Glomerular visceral epithelial cell (primary cell): ENCODE data around the gene CD164L2.

Experiments
- DNase-seq: peaks from one replicate; pipeline ENCODE4 v3.0.0-alpha.2; 2016; ENCODE audit errors: extremely low spot score

The CD164L2 gene

DNA sequence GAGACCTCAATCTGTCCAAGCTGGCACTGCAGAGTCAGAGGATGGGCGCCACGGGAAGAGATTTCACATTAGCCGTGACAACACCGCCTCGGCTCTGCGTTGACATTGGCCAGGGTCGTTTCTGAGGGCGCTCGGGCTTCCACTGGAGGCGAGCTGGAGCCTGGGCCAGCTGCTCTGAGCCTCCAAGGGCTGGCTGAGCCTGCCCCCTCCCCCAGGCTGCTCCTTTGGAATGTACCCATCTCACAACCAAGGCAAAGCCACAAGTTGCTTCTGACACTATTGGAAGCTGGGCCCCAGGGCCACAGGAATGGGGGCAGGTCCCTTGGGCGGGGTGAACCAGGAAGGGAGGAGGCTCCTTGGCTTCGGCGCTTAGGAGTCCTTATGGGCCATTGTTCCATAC, 21.9 kb upstream of the CD164L2 start:
- DNase-seq: peak; percentile 68

DNA sequence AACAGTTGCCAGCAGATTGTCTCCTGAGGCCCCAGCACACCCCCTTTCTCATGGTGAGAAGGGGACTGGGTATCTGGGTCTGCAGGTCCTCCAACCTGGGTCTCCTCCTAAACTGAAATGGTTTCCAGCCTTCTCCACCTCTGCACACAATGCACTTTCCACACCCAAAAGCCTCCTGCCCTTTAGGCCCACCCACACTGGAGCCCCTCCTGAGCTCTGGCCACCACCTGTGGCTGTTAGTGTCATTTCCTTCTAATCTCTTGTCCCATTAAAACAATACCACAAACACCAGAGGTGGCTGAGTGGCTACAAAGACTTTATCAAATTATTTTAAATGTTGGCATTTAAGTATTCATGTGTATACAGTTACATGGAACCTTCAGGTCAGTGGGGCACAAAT, 20.8 kb upstream of the CD164L2 start:
- no peak for DNase-seq

DNA sequence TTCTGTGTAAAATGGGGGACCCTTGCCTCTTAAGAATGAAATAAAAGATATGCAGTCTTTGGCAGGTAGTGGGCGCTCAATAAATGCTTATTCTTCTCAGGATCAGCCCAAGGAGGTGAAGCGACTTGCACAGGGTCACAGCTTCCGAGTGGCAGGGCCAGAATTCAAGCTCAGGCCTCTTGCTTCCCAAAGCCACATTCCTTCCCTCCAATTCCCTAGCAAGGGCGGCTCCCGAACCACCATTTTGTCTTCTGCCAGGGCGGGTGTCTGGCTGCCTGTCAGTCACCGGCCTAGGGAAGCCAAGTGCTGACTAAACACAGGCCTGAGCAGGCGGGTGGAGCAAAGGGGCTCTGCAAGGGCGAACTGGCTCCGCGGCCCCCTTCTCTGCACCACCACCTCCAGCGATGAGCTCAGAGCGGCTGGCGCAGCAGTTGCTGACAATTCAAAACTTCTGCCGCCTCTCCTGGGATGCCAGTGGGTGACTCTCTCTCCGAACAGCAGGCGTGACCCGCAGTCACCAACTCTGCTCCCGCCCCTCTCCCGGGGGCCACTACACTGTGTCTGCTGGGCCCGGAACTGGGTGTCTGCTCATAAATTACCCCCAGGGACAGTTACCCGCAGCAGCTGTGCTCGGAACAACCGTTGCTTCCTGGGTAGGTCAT, 20.1 kb upstream of the CD164L2 start:
- DNase-seq: no peak

DNA sequence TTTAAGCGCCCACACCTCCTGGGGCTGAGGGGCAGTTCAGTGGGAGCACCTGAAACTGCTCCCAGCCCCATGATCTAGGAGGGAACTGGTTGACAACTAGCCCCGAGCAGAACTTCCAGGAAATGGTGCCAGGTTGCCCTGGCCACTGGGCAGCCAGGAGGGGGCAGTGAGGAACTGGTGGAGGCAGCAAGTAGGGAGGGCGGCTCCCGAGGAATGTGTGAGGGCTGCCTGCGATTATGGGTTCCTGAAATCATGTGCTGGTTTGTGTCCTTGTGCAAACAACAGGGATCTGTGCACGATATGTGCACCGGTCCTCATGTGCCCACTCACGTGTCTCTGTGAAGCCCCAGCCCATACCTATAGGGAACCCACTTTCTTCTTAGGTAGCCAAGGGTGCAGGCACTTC, 19.2 kb upstream of the CD164L2 start:
- DNase-seq: peak; percentile 40

DNA sequence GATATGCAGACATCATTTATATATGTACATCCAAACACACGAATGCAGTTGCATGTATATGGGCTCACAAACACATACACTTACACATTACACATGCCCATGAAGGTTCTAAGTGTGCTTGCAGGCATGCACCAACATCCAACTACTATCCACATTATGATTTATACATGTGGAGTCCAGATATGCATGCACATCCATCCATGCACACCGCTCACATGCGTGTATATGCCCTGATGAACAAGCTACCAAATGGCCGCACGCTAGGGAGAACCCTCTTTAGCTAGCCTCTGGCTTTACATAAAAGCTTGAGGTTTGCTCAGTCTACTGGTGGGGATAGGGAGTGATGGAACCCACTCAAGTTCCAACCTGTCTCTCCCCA, 17.8 kb upstream of the CD164L2 start:
- no peak for DNase-seq

DNA sequence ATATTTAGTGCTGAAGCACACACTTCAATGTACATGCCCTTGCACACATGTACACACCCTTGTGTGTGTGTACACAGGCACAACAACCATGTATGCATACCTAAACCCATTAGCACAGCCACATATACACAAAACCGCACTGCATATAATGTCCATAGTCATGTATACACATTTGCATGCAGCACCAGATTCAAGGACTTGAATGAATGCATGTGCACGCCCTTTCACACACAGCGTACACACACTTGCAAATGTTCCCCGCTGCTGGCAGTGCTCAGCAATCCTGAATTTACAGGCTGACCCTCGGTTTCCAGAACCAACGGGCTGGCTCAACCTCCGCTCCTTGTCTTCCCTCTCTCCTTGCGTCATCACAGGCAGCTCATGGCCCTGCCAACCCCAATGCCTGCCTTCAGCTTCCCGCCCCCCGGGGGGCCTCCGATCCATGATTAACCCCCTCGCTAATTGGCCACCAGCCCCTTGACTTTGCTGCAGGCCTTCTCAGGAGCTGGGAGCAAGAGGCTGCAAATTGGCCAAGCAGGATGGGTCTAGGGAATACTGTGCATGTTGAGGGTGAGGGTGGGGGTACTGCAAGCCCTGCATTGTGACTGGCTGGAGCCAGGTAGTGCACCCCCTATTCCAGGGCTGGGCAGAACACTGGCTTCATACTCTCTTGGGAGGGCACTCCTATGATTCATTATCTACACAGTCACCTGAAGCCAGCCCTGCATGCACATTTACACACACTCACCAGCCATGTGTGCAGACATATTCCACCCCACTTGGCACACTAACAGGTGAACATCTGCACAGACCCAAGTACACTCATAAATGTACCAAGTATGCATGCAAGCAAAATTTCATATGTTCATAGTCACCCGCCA, 17.2 kb upstream of the CD164L2 start:
- DNase-seq: no peak

DNA sequence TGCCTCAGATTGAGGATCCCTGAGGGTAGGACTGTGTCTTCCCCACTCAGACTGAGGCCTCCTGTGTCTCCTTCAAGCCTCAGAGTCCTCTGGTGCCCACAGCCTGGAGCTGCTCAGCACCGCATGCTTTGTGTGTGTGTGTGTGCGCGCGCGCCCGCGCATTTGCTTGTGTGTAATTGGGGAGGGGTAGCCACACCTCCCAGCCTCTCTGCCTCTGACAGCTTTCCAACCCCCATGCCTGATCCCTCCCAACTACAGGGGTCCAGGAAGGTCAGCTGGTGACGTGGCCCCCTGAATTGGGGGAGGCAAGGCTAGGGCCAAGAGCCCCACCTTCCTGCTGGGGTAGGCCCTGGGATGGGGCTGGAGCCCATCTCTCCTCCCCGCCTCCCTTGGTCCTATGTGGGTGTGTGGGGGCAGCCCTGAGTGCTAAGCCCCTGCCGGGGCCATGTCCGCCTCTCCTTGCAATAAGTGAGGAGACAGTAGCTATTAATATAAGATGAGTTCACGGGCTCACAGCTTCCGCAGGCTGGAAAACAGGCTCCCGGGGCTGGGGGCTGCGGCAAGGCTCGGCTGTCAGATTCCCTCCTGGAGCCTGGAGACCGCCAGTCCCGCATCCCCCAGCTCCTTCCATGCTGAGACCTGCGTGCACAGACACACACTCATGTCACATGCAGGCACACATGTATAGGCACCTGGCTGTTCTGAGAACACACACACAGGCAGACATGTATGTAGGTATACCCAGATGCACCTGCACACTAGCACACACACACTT, 16.3 kb upstream of the CD164L2 start:
- DNase-seq: no peak

DNA sequence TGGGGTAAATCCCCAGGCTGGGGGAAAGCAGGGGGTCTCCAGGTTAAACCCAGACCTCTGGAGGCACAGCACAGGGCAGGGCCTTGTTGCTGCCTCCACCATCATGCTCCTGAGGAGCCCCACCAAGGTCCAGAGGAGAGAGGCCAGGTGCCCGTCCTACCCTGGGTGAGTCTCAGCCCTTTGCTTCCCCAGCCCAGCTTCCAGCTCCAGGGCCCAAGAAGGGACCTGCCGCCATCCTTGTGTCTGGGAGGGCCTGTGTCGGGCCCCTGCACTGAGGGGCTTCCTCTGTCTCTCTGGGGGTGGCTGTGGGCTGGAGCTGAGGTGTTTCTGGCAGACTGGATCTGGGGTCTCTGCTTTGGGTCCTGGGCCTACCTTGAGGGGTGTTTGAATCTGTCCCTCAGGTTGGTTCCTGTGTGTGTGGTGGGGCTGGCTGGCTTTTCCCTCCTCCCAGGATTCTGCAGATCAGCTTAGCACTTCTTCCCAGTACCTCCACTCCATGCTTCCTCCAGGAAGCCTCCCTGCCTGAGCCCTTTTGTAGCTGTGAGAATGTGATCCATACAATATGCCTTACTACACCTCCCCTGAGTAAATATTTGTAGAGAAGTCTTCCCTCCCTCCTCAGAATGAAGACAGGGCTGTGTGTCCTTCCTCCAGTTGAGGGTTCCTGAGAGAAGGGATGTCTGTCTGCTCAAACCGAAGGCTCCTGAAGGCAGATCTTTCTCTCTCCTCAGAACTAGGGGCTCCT, 15.4 kb upstream of the CD164L2 start:
- no peak for DNase-seq

DNA sequence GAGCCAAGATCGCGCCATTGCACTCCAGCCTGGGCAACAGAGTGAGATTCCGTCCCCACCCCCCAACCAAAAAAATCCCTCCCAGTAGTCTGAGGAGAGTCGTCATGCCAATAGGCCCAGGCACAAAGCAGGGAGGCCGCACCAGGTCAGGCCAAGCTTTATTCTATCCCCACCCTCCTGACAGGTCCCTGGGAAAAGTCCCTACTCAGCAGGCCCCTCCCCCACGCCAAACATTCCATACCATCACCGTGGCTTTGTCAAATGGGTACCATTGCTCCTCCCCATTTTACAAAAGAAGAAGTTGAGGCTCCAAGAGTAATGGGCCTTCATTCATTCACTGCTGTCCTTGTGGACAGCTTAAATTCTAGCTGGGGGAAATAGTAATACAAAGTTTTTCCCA, 14.6 kb upstream of the CD164L2 start:
- no peak for DNase-seq

DNA sequence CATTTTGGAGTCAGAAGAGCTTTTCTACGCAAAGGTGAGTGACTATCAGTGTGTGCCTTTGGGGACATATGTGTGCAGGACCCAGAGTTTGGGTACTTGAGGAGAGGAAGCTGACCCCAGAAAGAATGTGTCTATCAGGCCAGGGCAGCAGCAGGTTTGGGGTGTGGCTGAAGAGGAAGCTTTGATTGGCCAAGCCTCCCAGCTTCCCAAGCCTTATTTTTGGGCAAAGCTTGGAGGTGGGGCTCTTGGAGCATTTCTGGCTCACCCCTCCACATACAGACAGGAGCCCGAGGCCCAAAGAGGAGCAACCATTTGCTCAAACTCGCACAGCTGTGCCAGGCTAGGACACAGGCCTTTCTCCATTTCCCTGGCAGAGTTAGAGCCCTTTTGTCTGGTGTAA, 14.0 kb upstream of the CD164L2 start:
- no peak for DNase-seq

DNA sequence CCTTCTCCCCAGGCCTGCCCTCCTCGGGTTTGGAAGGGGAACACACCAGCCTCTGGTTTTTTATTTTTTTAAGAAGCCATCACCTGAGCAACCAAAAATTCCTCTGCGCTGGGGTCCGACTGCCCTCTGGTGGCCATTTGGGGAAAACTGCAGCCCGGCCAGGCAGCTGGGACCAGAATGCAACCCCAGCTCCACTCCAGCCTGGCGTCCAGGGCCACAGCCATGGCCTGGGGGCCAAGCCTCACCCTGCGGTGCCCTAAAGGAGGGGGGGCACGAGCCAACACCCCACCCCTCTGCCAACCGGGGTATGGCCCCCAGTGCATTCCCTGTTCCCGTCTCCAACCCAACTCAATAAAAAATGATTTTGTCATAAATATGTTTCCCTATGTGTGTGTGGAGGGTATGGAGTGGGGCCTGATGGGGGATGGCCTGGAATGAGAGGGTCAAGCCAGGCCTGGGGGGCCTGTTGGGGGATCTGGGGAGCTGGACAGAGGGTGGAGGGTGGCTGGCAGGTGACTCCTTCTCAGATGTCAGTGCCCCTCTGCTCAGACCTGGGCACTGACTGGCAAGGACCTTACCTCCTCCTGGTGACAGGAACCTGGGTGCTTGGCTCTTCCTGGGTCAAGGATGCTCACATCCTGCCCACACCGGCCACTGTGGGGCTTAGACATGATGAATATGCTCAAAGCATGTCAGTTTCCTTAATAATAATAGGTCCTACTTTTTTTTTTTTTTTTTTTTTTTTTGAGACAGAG, 12.5 kb upstream of the CD164L2 start:
- peak; percentile 74 for DNase-seq

DNA sequence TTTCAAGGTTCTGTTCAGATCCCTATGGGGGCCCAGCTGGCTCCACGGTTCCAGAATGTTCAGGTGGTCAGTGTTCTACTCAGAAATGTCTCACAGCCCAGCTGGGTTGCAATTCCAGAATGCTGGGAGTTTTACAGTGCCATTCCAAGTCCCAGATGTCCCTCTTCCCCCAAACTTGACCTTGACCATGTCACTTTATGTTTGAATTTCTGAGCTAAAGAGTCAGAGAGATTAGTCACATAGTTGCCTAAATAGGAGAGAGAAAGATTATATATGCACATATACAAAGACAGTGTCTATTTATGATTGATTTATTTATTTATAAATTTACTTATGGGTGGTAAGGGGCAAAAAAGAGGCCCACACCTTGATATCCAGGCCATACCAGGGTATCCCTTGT, 11.8 kb upstream of the CD164L2 start:
- no peak for DNase-seq

DNA sequence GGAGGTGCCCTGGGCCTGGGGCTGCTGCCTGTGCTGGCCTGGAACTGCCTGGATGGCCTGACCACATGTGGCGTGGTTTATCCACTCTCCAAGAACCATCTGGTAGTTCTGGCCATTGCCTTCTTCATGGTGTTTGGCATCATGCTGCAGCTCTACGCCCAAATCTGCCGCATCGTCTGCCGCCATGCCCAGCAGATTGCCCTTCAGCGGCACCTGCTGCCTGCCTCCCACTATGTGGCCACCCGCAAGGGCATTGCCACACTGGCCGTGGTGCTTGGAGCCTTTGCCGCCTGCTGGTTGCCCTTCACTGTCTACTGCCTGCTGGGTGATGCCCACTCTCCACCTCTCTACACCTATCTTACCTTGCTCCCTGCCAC, 11.1 kb upstream of the CD164L2 start:
- DNase-seq: no peak

DNA sequence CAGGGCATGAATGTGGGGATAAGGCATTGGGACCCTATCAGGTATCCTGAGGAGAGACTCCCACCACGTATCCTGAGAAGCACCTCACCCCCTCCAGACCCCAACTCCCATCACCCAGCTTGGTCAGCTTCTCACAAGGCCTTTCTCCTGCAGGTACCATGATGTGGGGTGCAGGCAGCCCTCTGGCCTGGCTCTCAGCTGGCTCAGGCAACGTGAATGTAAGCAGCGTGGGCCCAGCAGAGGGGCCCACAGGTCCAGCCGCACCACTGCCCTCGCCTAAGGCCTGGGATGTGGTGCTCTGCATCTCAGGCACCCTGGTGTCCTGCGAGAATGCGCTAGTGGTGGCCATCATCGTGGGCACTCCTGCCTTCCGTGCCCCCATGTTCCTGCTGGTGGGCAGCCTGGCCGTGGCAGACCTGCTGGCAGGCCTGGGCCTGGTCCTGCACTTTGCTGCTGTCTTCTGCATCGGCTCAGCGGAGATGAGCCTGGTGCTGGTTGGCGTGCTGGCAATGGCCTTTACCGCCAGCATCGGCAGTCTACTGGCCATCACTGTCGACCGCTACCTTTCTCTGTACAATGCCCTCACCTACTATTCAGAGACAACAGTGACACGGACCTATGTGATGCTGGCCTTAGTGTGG, 10.6 kb upstream of the CD164L2 start:
- no peak for DNase-seq

DNA sequence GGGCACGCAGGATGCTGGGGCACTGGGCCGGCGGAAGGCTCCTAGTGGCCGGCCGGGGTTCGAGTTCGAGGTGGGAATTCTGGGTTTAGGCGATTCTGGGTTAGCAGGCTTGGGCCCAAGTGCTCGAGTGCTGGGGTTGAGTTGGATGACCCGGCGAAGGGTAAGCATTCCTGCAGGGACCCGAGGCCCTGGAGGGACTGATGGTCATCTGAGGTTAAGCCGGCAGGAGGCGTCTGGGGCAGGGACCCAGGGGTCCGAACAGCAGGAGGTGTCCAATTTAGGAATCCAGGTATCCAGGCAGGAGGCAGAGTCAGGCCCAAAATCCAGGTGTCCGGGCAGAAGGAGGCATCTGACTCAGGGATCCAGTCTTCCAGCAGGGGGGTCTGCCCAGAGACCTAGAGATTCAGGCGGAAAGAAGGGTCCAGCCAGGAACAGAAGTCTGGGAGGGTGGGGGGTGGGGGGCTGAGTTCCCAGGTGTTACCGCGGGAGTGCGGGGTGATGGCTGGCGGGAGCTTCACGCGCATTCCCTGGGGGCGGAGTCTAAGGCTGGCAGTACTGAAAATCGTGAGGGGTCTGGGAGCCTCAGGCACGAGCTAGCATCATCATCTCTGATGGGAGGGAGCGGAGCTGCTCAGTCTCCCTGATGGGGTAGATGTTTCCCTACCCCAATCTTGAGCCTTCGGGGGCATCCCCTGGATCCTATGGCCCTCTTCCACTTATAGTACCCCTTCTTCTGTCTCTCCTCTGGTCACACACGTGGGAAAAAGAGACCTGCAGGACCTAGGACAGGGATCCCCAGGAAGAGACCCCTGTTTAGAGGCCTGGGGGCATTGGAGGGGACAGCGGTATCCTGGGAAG, 9.9 kb upstream of the CD164L2 start:
- DNase-seq: peak; percentile 25

DNA sequence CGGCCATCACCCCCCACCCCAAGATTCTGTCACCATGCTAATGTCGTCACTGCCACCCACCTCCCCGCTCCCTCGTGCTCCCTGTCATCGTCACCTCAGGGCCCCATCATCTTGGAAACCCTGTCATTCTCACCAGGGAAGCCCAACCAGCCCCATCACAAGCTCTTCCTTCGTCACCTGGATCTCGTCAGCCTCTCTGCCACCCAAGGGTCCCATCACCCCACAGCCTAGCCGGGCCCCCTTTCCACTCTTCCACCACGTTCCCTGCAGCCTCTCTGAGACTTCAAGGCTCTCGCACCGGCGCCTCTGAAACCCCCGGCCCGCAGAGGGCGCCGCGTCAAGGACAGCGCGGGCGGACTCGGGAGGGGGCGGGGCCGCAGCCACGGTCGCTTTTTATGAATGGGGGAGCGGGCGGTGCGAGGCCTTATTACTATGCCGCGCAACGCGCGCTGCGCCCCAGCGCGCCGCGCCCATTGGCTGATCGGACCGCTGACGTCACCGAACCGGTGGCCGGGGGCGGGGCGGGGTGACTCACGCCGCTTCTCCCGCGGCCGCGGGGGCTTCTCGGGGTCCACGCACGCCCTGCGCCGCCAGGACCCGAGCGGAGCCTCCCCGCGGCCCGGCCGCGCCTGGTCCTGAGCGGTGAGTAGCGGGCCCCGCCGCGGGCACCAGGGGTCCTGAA, 9.1 kb upstream of the CD164L2 start, which contains the start of gene GPR3:
Gene GPR3 (plus strand): TSS at position 527 of the 682 bp plus-strand sequence. CDS start 1,177 bp downstream, outside the sequence.
- DNase-seq: peak; percentile 91

DNA sequence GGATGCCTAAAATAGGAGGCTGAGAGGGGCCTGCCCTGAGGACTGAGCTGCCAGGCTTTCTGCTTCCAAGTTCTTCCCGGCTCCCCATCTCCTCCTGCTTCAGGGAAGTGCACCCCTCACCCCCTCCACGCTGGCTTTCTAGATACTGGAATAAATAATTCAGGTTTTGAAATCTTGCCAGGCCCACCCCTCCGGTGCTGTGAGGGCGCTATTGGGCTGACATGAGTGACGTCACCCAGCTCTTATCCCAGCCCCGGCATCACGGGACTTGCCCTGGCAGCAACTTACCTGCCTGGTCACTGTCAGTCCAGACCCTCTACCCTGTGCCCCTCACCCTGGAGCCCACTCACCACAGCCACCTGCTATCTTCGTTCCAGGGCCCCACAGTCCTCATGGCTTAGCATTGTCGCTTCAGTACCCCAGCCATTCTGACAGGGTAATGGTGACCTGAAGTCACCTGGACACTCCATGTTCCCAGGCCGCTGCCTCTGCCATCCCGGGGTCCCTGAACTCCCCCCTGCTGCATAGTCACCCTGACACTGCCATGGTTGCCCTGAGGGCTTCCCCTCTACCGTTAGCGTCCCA, 8.5 kb upstream of the CD164L2 start:
- no peak for DNase-seq

DNA sequence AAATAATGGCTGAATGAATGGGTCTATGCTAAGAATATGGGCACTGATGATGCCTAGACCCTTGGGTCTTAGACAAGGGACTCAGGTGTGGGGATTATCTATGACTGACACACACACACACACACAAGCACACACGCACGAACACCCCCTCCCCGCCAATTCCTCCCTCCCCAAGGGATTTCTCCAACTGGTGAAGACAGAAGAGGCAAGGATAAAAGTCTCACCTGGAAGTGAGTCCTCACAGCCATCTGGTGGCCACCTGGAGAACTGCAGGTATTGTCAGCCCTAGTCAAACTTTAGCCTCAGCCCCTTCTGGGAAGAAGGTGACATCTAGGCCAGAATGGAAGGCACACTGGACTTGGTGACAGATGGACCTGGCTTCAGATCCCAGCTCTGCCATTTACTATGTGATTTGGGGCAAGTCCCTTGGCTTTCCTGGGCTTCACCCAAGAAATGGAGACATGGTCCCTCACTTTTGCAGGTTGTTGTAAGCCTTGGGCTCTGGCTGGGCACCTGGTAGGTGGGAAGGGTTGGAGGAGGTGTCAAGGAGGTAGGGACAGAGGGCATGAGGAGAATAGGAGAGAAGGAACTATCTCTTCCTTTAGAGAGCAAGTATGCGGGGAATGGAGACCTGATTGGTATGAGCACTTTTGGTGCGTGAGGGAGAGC, 5.3 kb upstream of the CD164L2 start:
- DNase-seq: peak; percentile 63
